Measurements from ENCODE around the gene EMC9.

DNA sequence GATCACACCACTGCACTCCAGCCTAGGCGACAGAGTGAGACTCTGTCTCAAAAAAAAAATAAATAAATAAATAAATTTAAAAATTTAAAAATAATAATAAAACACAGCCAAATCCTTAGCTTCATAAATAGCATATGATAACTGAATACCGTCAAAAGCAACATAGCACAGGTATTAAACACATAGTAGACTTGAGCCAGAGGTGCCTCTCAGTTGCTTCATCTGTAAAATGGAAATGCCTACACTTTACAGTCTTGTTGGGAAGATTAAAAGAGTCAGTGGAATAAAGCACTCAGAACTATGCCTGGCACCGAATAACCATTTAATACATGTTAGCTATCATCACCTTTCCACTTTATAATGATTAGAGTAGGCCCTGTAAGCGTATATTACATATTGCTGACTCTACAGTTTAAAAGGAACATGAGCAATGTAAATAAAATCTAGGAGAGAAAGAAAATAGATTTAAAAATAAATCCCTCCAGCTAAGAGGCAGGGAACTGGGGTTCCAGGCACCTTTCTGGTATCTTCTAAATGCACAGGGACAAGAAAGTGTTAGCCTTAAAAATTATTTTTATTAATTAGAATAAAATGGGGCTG, 34.6 kb downstream of the EMC9 start:
- TF ChIP-seq CTCF (IDR thresholded peaks at IDR 0.05) (no peak), POLR2A (IDR thresholded peaks at IDR 0.05; ENCODE audit: low read depth) (no peak), POLR2AphosphoS5 (IDR thresholded peaks at IDR 0.05) (no peak), EP300 (IDR thresholded peaks at IDR 0.05) (no peak)
